ENCODE results near the gene ARMC3. TPM values are rescaled to one million over a fixed set of nuclear protein-coding genes. Genes with fewer than 3 reads are reported as not detected.

ARMC3 gene
- total and polyA plus RNA-seq, 2 donors (not counting 1 experiment from before 2014, with no cell fraction given), result not detected

GRCh38 chr10:22903694-22904093, 24.2 kb upstream of the ARMC3 start:
- WGBS (ENCODE audit: insufficient coverage), result no CpG with 5 or more reads among the region's 1 CpG
- no peaks in the 10 kb centered on the region for H3K36me3 ChIP-seq (replicated peaks in 1 of 2; ENCODE audit: control extremely low read depth in 1 of 2, control insufficient read depth in 1 of 2, extremely low read depth in 1 of 2, insufficient read depth in 2 of 2, low read length in 1 of 2)
- no peak overlapping the region for H3K27ac ChIP-seq (ENCODE audit: low read length in 2 of 2)
- H3K9me3 Mint-ChIP-seq (ENCODE audit: insufficient read depth), result peaks cover 13% of the 10 kb centered on the region
- no peaks in the 10 kb centered on the region for H3K4me1 ChIP-seq (ENCODE audit: control insufficient read depth in 2 of 2, insufficient read depth in 2 of 2, low read length in 2 of 2)
- ChIA-PET POLR2A (no interaction called here), CTCF (interaction anchor here (0.7 kb wide), 1 partner anchor 1847 kb away, joined by 3 read pairs; no protein-coding TSS in a partner anchor)
- TF ChIP-seq CTCF (IDR thresholded peaks at IDR 0.05) (no peak), EZH2 (IDR thresholded peaks at IDR 0.05; ENCODE audit: borderline replicate concordance, insufficient read depth, low read depth, low read length, poor library complexity, severe bottlenecking) (no peak)
- no peak overlapping the region for H3K9ac ChIP-seq (ENCODE audit: low read length)
- no peak overlapping the region for H3K27ac Mint-ChIP-seq
- no peak overlapping the region for H3K4me3 Mint-ChIP-seq
- intact Hi-C loops (cut with micrococcal nuclease), result no loop called here
- H3K4me3 ChIP-seq (ENCODE audit: control extremely low read depth in 1 of 5, extremely low read depth in 1 of 5, insufficient read depth in 1 of 5, low read depth in 2 of 5, low read length in 4 of 5), result no peak overlapping the region
- ATAC-seq (ENCODE audit: low read depth), result no peak
- no peaks in the 10 kb centered on the region for H4K20me1 ChIP-seq (ENCODE audit: control insufficient read depth, insufficient read depth, low read length, poor library complexity, severe bottlenecking)
- no peak overlapping the region for H2AFZ ChIP-seq (ENCODE audit: insufficient read depth, low read depth, low read length, poor library complexity, severe bottlenecking)
- DNase-seq, result no peak
- peaks cover 0 to 3% (median 0%) of the 10 kb centered on the region in 4 experiments for H3K27me3 ChIP-seq (replicated peaks in 1 of 4; ENCODE audit: control extremely low read depth in 1 of 4, control insufficient read depth in 3 of 4, insufficient read depth in 4 of 4, low read length in 3 of 4)
- H3K79me2 ChIP-seq (ENCODE audit: control insufficient read depth, insufficient read depth, low read length), result no peaks in the 10 kb centered on the region
- H3K9me3 ChIP-seq (ENCODE audit: control extremely low read depth in 1 of 3, control insufficient read depth in 2 of 3, insufficient read depth in 1 of 3, low read length in 2 of 3), result peaks cover 3 to 9% (median 7%) of the 10 kb centered on the region in 3 donors
- no peak overlapping the region for H3K4me2 ChIP-seq (replicated peaks; ENCODE audit: low read depth, low read length, poor library complexity, severe bottlenecking)
- no peaks in the 10 kb centered on the region for H3K27me3 Mint-ChIP-seq
- no peaks in the 10 kb centered on the region for H3K4me1 Mint-ChIP-seq

DNA sequence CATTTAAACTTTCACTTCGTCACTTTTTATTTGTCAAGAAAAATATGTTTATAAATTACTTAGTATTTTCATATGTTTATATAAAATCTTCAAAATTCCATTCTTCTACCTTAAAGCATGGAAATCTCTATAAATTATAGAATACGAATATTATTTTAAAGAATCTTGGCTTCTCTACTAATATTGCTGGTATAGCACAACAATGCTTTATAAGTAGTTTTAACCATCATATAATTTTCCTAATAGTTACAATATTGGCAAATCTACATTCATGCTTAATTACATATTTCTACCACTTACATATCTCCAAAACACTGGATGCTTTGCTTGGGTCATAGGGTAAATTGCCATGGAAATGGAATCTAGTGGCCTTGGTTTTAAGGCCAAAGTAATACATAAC, 21.1 kb upstream of the ARMC3 start:
- H3K27ac ChIP-seq (ENCODE audit: low read length in 2 of 2), result no peak overlapping the region
- intact Hi-C loops (cut with micrococcal nuclease), result no loop called here
- ChIA-PET POLR2A (no interaction called here), CTCF (no interaction called here)
- H3K4me1 ChIP-seq (ENCODE audit: control insufficient read depth in 2 of 2, insufficient read depth in 2 of 2, low read length in 2 of 2), result no peaks in the 10 kb centered on the region
- H3K27me3 Mint-ChIP-seq, result no peaks in the 10 kb centered on the region
- H3K79me2 ChIP-seq (ENCODE audit: control insufficient read depth, insufficient read depth, low read length), result no peaks in the 10 kb centered on the region
- no peak overlapping the region for H3K27ac Mint-ChIP-seq
- no peak overlapping the region for H3K4me3 Mint-ChIP-seq
- peaks cover 0 to 3% (median 0%) of the 10 kb centered on the region in 4 experiments for H3K27me3 ChIP-seq (replicated peaks in 1 of 4; ENCODE audit: control extremely low read depth in 1 of 4, control insufficient read depth in 3 of 4, insufficient read depth in 4 of 4, low read length in 3 of 4)
- H4K20me1 ChIP-seq (ENCODE audit: control insufficient read depth, insufficient read depth, low read length, poor library complexity, severe bottlenecking), result no peaks in the 10 kb centered on the region
- DNase-seq, result no peak
- H3K9me3 Mint-ChIP-seq (ENCODE audit: insufficient read depth), result peaks cover 18% of the 10 kb centered on the region
- H3K4me3 ChIP-seq (ENCODE audit: control extremely low read depth in 1 of 5, extremely low read depth in 1 of 5, insufficient read depth in 1 of 5, low read depth in 2 of 5, low read length in 4 of 5), result no peak overlapping the region
- no peak overlapping the region for H3K9ac ChIP-seq (ENCODE audit: low read length)
- TF ChIP-seq EZH2 (IDR thresholded peaks at IDR 0.05; ENCODE audit: borderline replicate concordance, insufficient read depth, low read depth, low read length, poor library complexity, severe bottlenecking), result no peak
- no peak for TF ChIP-seq CTCF (IDR thresholded peaks at IDR 0.05)
- no peak for ATAC-seq (ENCODE audit: low read depth)
- H3K4me1 Mint-ChIP-seq, result no peaks in the 10 kb centered on the region
- no peak overlapping the region for H2AFZ ChIP-seq (ENCODE audit: insufficient read depth, low read depth, low read length, poor library complexity, severe bottlenecking)
- H3K4me2 ChIP-seq (replicated peaks; ENCODE audit: low read depth, low read length, poor library complexity, severe bottlenecking), result no peak overlapping the region
- peaks cover 5 to 15% (median 14%) of the 10 kb centered on the region in 3 donors for H3K9me3 ChIP-seq (ENCODE audit: control extremely low read depth in 1 of 3, control insufficient read depth in 2 of 3, insufficient read depth in 1 of 3, low read length in 2 of 3)
- no CpG with 5 or more reads among the region's 2 CpGs for WGBS (ENCODE audit: insufficient coverage)
- H3K36me3 ChIP-seq (replicated peaks in 1 of 2; ENCODE audit: control extremely low read depth in 1 of 2, control insufficient read depth in 1 of 2, extremely low read depth in 1 of 2, insufficient read depth in 2 of 2, low read length in 1 of 2), result no peaks in the 10 kb centered on the region
